ENCODE results near the gene DSG3. TPM values are rescaled to one million over a fixed set of nuclear protein-coding genes. Genes with fewer than 3 reads are reported as not detected.

Gene DSG3
- polyA plus RNA-seq, 1 donor = not detected

DNA sequence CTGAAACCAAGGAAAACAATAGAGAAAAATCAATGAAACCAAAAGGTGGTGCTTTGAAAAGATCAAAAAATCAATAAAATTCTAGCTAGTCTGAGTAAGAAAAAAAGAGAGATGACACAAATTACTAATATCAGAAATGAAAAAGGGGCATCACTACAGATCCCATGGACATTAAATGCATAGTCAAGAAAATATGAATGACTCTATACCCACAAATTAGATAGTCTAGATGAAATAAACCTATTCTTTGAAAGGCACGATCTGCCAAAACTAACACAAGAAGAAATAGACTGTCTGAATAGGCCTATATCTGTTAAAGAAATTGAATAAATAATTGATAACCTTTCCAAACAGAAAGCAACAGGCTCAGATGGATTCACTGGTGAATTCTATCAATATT, 15.2 kb upstream of the DSG3 start:
- no peak for DNase-seq

DNA sequence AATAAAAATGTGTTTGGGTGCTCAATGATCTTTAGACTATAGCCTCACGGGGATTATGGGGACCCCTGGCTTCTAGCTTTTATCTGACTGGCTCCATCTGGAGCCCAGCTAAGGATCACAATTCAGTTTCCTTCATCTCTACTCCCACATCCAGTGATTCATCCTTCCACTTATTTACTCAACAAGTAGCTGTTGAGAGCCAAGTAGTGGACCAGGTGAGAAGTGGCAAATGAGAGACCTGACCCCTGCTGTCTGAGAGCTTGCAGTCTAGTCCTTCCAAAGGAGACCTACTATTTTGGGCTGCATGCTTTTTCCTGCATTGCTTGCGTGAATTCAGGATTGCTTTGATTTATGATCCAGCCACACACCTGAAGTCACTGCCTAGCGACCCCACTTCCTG, 10.7 kb upstream of the DSG3 start:
- no peak for DNase-seq

DNA sequence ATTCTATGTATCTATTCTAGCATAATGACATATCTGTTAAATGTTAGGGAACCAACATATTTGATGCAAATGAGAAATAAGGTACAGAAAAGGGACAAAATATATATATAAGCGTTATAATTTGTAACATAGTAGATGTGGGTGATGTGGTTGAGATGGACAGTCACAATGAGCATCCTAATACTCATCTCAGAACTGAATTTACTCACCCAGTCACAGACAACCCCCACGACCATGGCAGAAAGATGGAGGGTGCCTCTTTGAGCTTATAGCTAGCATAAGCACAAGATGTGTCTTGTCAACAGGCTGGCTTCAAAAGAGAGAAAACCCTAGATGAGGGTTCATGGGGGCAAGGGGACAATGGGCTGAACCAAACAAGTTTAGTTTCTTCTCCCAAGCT, 9.1 kb upstream of the DSG3 start:
- no peak for DNase-seq

DNA sequence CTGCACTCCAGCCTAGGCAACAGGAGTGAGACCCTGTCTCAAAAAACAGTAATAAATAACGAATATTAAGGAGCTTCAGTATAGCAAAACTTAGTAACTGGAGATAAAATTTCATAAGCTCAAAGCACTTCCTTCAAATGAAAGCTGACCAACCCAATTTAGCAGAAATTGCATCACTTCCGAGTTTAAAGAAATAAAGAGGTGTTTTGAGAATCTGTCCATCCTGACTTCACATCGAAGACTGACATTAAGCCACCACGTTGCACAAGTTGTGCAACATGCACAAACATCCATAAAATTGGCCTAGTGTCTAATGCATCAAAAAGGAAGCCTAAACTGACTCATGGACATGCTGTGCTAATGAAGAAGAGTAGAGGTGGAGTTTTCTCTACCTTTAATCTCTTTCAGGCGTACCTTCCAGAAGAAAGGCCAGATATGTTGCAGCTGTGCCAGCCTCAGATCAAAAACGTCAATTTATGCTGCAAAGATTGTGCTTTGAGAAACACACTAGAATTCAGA, 7.7 kb upstream of the DSG3 start:
- DNase-seq = no peak

DNA sequence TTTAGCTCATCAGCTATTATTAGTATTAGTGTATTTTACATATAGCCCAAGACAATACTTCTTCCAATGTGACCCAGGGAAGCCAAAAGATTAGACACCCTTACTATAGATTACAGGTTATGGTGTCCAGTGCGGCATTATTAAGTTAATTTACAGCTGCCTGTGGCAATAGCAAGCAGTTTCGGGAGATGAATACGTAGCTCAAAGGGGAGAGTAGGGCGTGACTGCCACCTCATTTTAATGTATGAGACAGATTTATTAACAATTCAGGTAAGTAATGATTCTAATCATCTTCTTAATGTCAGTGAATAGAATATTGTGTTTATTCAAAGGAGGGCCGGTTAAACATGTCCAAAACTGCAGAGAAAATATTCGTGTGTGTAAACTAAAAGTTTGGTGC, 6.8 kb upstream of the DSG3 start:
- no peak for DNase-seq

DNA sequence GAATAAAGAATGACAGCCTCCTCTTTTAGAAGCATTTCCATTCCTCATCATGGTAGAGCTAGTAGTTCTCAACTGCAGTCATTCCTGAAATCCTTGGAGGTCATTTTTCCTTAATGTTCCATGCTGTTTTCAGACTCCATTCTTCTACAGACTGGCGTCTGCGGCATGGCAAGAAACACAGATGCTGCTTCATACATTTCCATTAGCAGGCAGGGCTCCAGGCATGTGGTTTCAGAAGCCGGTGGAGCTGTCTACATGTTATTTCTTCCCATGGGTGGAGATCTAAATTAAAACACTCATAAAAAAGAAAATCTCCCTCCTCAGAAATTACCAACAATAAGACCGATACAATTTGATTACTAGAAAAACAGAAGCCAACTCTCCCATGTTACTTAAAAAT, 6.0 kb upstream of the DSG3 start:
- no peak for DNase-seq

DNA sequence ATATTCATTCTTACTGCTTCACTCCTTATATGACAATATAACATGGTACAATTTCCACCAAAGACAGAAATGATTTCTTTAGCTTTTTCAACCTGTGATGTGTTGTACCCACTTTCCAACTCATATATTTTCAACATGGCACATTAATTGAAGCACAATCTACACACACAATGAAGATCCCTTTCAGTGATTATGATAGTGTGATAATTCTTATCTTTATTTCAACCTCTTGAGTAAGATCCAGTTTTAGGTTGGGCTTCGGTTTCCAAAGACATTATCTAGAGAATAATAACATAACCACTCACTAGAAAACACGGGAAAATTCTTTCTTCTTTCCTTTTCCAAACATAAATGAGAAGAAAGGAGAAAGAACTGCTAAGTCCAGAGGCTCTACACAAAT, 3.4 kb upstream of the DSG3 start:
- DNase-seq = no peak

DNA sequence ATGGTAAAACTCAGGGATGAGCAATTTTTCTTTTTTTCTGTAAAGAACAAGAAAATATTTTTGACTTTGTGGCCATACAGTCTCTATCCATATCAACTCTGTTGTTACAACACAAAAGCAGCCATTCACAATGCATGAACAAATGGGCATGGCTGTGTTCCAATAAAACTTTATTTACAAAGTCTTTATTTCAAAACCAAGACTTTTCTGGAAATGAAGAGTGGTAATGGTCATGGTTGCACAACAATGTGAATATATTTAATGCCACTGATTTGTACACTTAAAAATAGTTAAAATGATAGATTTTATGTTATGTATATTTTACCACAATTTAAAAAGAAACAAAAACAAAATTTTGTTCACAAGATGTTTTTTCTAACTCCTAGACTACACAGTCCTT, 1.6 kb upstream of the DSG3 start:
- no peak for DNase-seq

DNA sequence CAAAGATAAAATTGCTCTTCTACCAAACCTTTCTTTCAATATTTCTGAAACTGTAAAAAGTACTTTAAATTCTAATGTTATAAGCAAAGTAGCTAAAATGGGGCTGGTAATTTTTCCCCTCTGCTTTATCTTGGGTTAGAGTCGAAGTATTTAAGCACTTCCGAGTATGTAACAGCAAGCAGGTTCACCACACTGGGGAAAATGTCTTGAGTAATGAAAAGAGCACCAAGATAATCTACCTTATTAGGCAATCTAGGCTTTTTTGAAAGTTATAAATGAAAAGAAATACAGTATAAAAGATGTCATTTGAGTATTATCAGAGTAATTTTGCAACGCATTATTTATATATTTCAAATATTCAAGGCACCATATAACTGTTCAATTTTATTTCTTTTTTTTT, 687 bp upstream of the DSG3 start:
- DNase-seq = no peak

DNA sequence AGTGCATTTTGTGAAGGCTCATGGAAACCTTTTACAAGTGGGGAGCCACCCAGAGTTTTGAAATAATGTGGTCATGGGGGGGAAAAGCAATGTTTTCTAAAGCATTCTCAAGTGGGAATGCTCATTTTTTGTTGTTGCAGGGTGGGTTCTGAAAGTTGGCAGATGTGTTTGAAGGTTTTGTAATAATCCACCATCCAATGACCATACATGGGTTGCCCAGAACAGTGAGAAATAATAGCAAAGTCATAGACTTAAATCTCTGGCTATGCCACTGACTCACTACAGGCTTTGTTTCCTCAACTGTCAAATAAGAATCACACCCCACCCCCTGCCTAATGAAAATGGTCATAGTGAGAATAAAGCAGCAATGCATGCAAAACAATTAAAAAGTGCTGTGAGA, 2.9 kb downstream of the DSG3 start:
- DNase-seq = no peak

DNA sequence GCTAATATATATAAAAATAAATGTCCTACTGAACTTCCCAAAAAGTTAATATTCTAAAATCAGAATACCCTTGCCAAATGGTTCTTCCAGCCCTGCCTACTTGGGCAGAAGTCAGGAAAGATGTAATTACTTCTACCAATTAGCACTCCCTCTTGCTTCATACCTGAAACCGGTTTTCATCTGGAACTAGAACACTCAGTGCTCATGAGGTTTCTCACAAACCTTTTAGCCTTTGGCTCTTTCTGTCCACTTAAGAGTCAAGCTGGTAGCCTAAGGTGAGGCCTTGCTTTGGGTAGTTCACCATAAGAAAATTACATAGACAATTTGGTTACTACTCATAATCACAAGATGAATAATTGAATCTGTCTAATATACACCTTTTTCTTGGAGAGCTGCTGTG, 4.1 kb downstream of the DSG3 start:
- no peak for DNase-seq

DNA sequence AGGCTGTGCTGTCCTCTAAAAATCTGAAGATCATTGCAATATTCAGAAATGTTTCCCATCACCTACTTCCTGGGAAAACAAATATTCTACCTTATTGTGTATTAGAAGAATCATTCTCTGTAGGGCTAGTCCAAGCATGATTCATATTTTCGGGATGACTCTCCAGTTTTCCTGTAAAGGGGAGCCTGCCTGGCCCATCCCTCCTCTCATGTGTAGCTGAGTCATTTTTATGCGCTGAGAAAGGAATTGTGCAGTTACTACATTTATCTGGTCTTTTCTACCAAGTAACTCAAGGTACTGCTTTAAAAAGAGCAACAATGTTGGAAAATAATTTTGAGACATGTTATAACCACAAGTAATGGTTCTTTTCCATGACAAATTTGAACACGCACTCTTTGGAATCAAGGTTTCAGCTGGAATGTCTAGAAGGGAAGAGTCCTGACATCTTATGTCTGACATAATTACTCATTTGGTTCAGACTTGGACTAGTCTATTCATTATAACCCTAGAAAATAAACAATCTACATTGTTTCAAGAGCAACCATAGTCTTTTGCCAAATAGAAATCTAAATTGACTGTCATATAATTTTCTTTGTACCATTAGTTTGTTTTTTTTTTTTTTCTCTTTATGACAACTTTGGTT, 6.6 kb downstream of the DSG3 start:
- DNase-seq = no peak

DNA sequence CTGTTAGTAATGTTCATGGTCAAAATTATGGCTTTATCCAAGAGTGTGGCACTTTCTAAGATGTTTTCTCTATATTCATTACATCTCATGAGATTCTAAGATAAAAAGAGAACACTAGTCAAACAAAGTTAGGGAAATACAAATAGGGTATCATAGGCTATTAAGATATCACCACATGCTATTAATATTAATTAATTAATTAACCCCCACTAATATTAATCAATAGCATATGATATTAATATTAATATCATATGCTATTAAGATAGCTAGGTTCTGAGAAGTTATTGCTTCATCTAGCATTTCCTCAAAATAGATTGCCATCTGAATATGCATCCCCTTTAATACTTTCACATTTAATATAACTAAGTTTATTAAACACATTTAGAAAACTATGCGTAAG, 22.1 kb downstream of the DSG3 start:
- DNase-seq = no peak

DNA sequence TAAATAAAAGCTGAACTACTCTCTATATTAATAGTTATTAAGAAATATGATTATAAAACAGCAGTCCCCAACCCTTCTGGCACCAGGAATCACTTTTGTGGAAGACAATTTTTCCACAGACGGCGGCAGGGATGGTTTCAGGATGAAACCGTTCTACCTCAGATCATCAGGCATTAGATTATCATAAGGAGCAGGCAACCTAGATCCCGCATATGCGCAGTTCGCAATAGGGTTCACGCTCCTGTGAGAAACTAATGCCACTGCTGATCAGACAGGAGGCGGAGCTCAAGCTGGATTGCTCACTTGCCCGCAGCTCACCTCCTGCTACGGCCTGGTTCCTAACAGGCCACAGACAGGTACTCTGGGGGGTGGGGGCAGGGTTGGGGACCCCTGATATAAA, 31.1 kb downstream of the DSG3 start:
- DNase-seq = no peak

DNA sequence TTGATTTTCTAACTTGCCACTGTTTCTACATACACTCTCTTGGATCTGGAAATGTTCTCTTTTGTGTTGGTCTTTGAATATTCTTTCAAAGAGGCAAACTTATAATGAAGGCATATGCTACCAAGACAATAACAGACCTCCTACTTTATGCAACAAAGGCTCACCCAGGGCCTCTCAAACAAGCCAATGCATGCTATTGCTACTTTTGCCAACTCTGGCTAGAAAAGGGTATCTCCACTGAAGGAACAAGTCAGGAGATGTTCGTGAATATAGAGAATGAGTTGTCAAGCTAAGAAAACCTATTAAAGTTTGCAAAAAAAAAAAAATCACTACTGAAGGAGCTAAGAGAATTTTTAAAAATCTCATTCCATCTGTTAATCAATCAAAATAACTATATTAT, 34.5 kb downstream of the DSG3 start:
- DNase-seq = no peak

DNA sequence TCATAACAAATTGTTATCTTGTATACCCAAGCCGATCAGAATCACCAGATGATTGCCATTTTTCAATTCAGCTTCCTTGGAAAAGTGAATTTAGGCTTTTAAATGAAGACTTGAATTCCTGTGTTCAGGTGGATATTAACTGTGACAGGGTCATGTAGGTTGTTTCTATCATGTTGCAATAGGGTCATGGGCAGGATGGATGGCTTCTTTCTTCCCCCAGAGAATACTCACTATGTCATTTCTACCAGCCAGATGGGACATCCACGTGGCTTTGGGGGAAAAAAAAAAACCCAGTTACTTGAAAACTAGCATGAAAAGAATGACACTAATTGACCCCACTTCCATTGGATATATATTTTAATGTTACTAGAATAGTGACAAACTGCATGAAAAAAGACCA, 35.9 kb downstream of the DSG3 start:
- no peak for DNase-seq

DNA sequence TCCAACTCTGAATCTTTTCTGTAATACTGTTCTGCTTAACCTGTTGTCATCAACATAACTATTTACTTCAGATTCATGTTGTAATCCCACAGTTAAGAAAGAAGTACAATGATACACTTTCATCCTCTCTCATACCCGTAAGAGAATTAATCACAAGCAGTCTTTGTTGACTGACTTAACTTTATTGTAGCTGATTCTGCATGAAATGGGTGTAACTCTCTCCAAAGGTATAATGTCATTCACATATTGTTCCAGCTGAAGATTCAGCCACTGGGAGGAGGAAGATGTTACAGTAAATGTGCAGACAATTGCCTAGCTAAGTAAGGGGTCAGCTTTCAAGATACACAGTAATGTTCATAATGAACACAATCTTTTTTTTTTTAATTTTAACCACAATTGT, 36.9 kb downstream of the DSG3 start:
- no peak for DNase-seq

DNA sequence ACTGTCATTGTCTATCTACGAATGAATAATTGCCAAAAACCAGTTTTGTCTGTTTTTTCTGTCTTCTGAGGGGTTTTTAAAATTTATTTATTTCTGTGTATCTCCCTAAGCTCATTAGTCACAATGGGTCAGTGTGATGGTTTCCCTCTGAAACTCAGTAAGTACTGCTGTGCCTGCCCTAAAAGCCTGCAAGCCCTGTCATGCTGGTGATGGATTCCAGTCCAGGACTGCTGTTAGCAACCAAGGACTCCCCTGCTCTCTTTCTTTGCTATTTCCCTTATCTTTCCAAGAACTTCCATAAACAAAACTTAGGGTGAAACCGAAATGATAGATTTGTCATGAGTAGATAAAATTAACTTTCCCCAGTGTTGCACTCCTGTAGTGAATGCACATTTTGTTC, 38.6 kb downstream of the DSG3 start:
- DNase-seq = no peak

DNA sequence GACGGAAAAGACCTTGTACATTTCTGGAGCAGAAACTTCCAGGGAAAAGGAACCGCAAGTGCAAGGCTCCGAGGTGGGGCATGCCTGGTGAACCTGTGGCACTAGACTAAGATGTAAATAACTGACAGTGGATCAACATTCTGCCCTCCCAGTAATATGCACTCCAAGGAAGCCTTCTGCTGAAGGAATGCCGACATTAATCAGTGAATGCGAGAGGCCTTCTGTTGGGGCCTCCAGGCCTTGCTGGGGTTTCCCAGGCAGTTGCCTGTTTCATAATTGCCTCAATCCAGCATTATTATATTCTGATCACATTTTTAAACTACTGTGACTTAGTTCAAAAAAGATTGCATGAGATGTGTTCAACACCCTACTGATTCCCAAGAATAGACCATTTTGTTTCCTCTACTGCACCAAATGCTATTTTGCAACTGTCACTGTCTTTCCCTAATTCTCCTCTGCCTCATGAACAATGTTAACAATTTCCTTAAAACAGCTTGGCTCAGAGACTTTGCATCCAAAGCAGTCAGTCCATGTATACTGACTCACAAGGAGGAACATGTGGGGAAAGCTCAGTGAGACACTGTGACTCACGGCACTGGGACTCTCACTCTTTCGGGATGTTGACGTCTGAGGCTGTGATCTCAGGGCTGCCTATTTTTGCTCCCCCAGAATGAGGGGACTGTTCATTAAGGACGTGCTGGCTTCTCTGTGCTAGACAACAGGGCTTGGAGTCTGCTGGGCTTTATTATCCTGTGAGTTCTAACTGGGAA, 39.9 kb downstream of the DSG3 start:
- no peak for DNase-seq

DNA sequence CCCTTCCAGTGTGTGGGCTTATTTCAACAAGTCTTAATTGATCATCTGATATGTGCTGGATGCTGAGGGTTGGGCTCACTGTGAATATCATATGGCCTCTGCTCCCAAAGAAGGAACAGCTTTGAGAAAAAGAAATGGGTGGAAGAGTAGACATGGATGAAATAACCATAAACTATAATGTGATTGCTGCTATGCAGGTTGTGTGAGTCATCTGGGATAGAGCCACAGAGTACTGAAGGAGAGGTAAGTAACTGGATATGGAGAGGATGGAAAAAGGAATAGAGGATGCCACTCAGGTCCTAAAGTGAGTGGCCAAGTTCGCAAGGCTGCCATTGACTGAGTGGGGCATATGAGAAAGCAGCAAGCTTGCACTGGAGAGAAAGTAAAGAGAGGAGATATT, 41.8 kb downstream of the DSG3 start:
- DNase-seq = no peak

DNA sequence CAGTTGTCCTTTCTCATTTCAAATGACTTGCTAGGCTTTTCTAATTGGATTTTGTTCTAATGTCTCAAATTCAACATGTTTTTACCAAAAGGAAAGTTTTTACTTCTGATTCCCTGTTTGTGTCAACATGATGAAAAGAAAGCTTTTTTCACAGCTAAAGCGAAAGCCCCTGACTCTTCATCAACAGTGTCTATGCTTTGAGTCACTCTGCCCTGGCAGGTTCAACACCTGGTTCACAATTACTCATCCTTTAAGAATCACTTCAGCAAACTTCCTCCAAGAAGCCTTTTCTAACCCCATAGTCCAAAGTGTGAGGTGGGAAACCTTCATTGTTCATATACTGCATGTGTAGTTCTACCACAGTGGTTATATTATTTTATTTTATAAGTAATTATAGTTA, 42.8 kb downstream of the DSG3 start:
- DNase-seq = no peak

DNA sequence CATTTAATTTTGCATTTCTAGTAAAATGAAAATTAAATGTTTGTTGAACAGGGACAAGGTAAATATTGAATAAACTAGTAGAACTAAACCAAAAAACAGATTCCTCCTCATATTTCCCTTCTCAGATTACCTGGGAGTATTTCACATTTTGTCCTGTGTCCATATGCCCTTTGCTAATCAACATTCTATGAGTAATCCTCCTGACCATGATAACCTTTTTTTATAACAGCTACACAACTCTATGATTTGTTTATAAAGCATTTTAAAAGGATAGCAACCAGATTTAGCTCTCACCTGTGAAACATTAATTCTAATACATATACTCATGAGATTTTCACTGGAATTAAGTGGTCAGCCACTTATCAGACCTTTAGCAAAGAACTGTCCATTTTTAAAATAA, 43.3 kb downstream of the DSG3 start:
- DNase-seq = no peak

DNA sequence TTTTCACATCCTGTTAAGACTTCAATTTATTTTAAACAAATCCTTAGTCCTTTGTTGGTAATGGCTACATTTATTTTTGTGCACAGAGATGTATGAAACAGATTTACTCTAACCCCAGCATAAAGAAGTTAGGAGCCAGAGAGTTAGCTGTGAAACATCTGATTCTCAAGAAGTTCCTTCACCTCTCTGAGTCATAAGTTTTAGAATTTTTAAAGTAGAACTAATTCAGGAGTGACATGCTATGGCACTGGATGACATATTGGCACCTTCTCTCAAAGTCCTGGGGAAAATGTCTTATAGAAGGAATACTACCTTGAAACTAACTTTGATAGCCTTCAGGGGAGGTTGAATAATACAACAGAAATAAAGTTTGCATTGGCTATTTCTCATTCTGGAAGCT, 44.0 kb downstream of the DSG3 start:
- DNase-seq = no peak

DNA sequence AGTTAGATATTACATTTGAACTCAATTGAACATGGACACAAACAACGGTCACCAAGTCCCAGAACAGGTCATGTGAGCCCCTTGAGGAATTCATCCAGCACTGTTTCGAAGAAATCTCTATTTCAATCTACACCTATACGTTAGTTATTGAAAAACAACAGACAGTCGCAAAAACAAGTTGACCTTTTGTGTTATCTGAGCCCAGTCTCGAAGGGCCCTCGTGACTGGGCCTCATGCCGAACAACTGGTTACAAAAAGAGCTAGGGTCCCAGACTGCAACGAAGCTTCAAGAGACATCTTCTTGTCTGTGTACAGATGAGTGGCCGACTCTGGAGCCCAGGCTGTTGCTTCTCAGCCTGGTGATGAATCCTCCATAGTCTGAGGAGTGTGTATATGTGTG, 45.1 kb downstream of the DSG3 start:
- no peak for DNase-seq
